Lower leg skin (tissue), 4 donors: ENCODE measurements around the gene WAPL. TPM values are rescaled to one million over a fixed set of nuclear protein-coding genes. Genes with fewer than 3 reads are reported as not detected.

Source experiments
- DNase-seq, 2 donors: peaks; one replicate each; pipeline ENCODE4 v3.0.0-alpha.2; 2019; ENCODE audit warnings: low spot score in 2 of 2
- H3K4me3 ChIP-seq: fragments of 200-600 bp; sonication (generic); 2 replicates; pipeline ENCODE4 v1.5.1; 2017; ENCODE audit warnings: mild to moderate bottlenecking, low read depth; ENCODE audit not compliant: poor library complexity, severe bottlenecking
- POLR2A ChIP-seq, 2 donors: fragments of 450-650 bp; IDR thresholded peaks; one replicate each; pipeline ENCODE4 v1.6.1; 2016 to 2017; ENCODE audit warnings: antibody characterized with exemption in 2 of 2, mild to moderate bottlenecking in 1 of 2, moderate library complexity in 1 of 2
- WGBS, 2 donors: methylation state at CpG; one replicate each; pipeline ENCODE4 v1.1.5; 2018; 5-methylcytosine and 5-hydroxymethylcytosine counted together
- intact Hi-C: fragments of 100-400 bp; cut with DNase I; formaldehyde crosslinking; loops from one replicate; pipeline ENCODE4 v1.15.0; 2023; ENCODE audit warnings: low total_unique reads
- total RNA-seq, 4 donors: library from RNA; depleted of rRNA; stranded (reverse); fragments of >200 nt; gene quantifications; one replicate each; pipeline ENCODE4 v1.1.0, GENCODE V29; 2016
- TF ChIP-seq, protein P1 (sequence below), 3 donors: fragments of 450-650 bp; IDR thresholded peaks; one replicate each; pipeline ENCODE4 v1.5.1; 2016; ENCODE audit warnings: antibody characterized with exemption in 3 of 3, mild to moderate bottlenecking in 3 of 3, moderate library complexity in 2 of 3

The WAPL gene
- total RNA-seq, 4 donors from 2014 or later = 37.7 to 46.4 (median 43.0) TPM

DNA sequence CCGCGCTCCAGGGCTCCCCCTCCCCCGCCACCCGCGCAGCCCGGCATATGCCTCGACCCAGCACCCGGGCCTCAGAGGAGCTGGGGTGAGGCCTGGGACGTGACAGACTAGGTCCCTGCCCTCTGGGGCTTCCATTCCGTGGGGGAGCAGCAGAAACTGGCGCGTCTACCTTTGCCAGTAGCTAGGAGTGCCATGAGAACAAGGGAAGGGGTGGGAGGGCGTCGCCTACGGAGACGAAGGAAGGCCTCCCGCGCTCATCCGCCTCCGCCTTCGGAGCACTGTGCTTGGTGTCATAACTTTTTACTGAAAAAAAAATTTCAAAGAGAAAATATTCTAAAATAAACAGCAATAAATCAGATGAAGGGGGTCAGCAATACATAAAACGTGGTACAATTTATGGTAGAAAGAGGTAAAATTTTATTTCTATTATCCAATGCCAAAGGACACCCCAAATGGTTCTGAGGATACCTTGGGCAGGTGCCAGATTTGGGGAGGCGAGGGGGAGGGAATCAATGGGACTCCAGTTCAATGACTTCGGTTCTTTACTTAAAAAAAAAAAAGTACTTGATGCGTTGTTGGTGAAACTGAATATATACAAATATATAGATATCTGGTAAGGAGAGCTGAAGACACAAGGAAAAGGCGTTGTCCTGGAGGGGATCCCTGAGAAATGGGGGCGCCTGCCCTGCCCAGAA is 119.9 kb downstream of the WAPL start:
- peak overlapping the region; percentile 33 for H3K4me3 ChIP-seq
- intact Hi-C loops = no loop called here
- peak in 1 of 2 donors; percentile 85 for DNase-seq
- WGBS, 2 donors = 5 to 6% methylated on average over 25 to 27 of the region's 27 CpGs
- TF ChIP-seq, protein P1, sequence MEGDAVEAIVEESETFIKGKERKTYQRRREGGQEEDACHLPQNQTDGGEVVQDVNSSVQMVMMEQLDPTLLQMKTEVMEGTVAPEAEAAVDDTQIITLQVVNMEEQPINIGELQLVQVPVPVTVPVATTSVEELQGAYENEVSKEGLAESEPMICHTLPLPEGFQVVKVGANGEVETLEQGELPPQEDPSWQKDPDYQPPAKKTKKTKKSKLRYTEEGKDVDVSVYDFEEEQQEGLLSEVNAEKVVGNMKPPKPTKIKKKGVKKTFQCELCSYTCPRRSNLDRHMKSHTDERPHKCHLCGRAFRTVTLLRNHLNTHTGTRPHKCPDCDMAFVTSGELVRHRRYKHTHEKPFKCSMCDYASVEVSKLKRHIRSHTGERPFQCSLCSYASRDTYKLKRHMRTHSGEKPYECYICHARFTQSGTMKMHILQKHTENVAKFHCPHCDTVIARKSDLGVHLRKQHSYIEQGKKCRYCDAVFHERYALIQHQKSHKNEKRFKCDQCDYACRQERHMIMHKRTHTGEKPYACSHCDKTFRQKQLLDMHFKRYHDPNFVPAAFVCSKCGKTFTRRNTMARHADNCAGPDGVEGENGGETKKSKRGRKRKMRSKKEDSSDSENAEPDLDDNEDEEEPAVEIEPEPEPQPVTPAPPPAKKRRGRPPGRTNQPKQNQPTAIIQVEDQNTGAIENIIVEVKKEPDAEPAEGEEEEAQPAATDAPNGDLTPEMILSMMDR (IDR thresholded peaks at IDR 0.05) = no peak
- TF ChIP-seq POLR2A (IDR thresholded peaks at IDR 0.05) = no peak

DNA sequence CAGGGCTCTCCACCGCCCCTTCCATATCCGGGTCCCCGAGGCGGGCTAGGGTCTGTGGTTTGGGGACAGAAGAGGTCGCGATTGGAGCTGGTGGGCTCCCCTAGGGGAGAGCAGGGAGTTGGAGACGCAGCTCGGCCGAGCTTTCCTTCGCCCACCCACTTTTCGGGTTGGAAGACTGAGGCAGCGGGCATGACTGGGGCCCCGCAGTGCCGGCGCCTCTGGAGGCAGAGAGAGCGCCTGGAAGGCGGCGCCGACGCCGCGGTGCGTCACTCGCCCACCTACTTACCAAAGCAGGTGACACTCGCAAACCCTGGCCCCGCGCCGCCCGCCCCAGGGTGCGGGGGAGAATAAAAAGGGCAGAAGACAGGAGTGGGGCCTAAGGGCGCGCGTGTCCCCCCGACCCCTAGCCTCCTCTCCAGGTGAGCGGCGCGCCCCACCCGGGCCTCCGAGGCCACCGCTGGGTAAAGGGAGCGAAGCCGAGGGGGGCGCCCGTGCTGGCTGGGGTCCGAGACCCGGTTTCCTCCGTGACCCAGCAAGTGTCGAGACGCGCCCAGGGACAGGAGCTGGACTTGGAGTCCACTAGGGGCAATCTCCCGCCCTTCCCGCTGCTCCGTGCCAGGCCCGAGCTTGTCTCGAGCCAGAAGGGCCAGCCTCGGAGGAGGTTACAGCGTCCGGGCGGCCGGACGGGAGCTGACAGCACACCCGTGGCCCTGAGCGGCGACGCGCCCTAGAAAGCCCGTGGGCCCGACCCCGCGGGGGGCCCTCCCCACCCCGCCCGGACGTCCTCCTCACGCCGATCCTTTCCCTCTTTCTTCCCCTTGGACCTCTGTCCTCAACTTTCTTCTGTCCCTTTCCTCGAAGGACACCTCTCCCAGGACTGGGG is 120.6 kb downstream of the WAPL start:
- intact Hi-C loops = no loop called here
- TF ChIP-seq POLR2A (IDR thresholded peaks at IDR 0.05) = no peak
- TF ChIP-seq, protein P1 (IDR thresholded peaks at IDR 0.05) = no peak
- 1 to 4% methylated on average over 43 to 50 of the region's 76 CpGs for WGBS, 2 donors
- H3K4me3 ChIP-seq = peak overlapping the region; percentile 33
- peak in 1 of 2 donors; percentile 89 for DNase-seq

DNA sequence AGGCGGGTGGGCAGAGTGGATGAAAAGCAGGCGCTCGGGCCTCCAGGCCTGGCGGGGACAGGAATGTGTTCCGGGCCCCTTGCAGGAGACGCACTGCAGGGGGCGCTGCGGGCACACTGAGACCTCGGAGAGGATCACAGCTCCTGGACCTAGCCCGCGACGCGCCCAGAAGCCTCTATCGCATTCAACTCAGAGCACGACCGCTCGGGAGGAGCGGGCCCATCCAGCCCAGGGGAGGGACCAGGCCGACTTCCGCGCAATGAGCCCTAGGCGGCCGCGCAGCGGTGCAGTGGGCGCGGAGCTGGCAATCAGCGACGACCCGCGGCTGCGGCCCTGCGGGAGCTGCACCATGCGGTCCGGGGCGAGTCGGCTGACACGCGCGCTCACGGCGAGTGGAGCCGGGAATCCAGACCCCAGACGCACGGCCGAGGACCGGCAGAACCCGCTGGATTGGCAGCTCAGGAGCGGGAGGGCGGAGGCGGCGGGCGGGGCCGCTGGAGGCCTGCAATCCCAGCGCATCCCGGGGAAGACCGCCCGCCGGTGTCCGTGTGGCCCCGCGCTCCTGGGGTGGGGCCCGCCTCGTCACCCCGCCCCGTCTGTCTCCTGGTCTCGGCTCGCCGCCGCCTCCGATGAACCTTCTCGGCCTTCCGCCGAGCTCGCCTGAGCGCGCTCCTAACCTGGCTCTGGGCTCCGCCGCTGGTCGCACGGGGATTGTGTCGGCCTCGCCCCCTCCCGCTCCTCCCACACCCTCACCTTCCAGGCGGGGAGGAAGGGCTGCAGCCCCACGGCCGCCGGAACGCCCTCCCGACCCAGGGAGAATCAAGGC is 121.5 kb downstream of the WAPL start:
- peak overlapping the region; percentile 33 for H3K4me3 ChIP-seq
- intact Hi-C loops = loop anchor here (5.0 kb wide), 1 partner anchor 187 kb away; no protein-coding TSS in a partner anchor
- no peak for TF ChIP-seq POLR2A (IDR thresholded peaks at IDR 0.05)
- TF ChIP-seq, protein P1 (IDR thresholded peaks at IDR 0.05) = peak in 1 of 3 donors; percentile 85
- peak; percentile 91 to 98 for DNase-seq
- 0 to 1% methylated on average over 23 to 58 of the region's 90 CpGs for WGBS, 2 donors

DNA sequence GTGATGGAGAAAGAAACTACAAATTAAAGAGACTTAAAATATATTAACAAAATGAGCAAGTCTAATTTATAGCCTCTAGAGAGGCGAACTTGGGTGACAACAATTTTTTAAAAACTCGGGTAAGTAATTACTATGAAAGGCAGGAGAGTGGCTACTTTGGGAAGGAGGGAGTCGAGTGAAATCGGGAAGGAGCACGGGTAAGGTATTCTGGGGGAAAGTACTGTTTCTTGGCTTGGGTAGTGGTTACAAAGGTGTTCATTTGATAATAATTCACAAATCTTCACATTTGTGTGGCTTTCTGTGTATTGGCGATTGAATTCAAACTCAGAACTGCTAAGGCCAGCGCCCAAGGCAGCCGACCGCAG is 122.1 kb downstream of the WAPL start:
- no peak for DNase-seq

DNA sequence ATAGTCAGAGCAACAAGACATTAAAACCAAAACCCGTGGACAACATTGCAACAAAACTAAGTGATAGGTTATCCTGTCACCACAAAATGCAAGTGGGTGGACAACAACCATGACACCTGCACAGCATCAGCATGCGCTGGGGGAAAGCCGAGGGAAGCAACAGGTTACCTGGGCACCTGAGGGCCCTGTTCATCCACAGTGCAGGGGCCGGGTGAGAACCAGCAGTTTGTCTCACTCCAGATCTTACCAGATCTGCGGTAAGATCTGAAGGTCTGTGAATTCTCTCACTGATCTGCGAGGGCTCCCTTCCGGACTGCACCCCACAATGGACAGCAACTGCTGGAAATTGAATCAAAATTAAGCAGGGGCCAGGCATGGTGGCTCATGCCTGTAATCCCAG is 124.5 kb downstream of the WAPL start:
- DNase-seq = no peak
- no peak overlapping the region for H3K4me3 ChIP-seq
- intact Hi-C loops = loop anchor here (5.0 kb wide), 1 partner anchor 190 kb away; no protein-coding TSS in a partner anchor
- WGBS, 2 donors = 81% methylated on average over 7 of the region's 7 CpGs
- TF ChIP-seq POLR2A (IDR thresholded peaks at IDR 0.05) = no peak
- TF ChIP-seq, protein P1 (IDR thresholded peaks at IDR 0.05) = no peak

More for the DNA sequence above, 122.1 kb downstream of the WAPL start:
- H3K4me3 ChIP-seq = no peak overlapping the region
- intact Hi-C loops = loop anchor here (5.0 kb wide), 1 partner anchor 188 kb away; no protein-coding TSS in a partner anchor
- no peak for TF ChIP-seq POLR2A (IDR thresholded peaks at IDR 0.05)
- TF ChIP-seq, protein P1 (IDR thresholded peaks at IDR 0.05) = no peak
- 32 to 36% methylated on average over 9 of the region's 9 CpGs for WGBS, 2 donors
